Bronchial epithelial cell (primary cell): ENCODE measurements around the gene BAMBI. TPM values are rescaled to one million over a fixed set of nuclear protein-coding genes. Genes with fewer than 3 reads are reported as not detected.

Source experiments
- DNase-seq: peaks from one replicate; pipeline ENCODE4 v3.0.0-alpha.2; 2010; ENCODE audit warnings: low read depth
- FAIRE-seq: peaks from 2 replicates; lab custom pipeline; 2011; peaks lifted over from hg19 to GRCh38; lab: Jason Lieb, UNC
- H3K27me3 ChIP-seq: 2 replicates; pipeline ENCODE4 v1.5.1; 2011; ENCODE audit warnings: low read length; ENCODE audit not compliant: control insufficient read depth, insufficient read depth
- H3K36me3 ChIP-seq: 2 replicates; pipeline ENCODE4 v1.5.1; 2011; ENCODE audit warnings: low read length; ENCODE audit not compliant: control insufficient read depth, insufficient read depth
- H3K4me3 ChIP-seq: 2 replicates; pipeline ENCODE4 v1.5.1; 2011; ENCODE audit warnings: mild to moderate bottlenecking, low read depth, low read length, control low read depth
- CTCF ChIP-seq: IDR thresholded peaks from 2 replicates; pipeline ENCODE4 v1.5.1; 2011; ENCODE audit warnings: mild to moderate bottlenecking, moderate library complexity, low read length, control low read depth, inconsistent platforms; ENCODE audit not compliant: insufficient read depth, severe bottlenecking
- total RNA-seq: library from RNA; depleted of rRNA; stranded (reverse); fragments of >200 nt; gene quantifications from 2 replicates; pipeline ENCODE4 v1.2.1, GENCODE V29; 2014

The BAMBI gene
- total RNA-seq, 1 donor from 2014 or later = 8.7 TPM

GRCh38 chr10:28730031-28730778 is 52.9 kb downstream of the BAMBI start:
- DNase-seq (no peak), FAIRE-seq (no peak)

GRCh38 chr10:28732091-28732490 is 54.8 kb downstream of the BAMBI start:
- DNase-seq (no peak), FAIRE-seq (no peak)
- no peaks in the 10 kb centered on the region for H3K36me3 ChIP-seq
- no peaks in the 10 kb centered on the region for H3K27me3 ChIP-seq
- no peak for TF ChIP-seq CTCF
- H3K4me3 ChIP-seq = no peak overlapping the region

More at GRCh38 chr10:28730031-28730778, 52.9 kb downstream of the BAMBI start:
- TF ChIP-seq CTCF = no peak
- Histone ChIP-seq H3K36me3 (no peaks in the 10 kb centered on the region), H3K27me3 (no peaks in the 10 kb centered on the region), H3K4me3 (no peak overlapping the region)

Other genes starting within 250 kb of the BAMBI start
- 36.6 and 56.5 TPM in 2 replicates for gene WAC, start 144.4 kb upstream of the BAMBI start, total RNA-seq